Measurements from ENCODE around the gene NFIA.

DNA sequence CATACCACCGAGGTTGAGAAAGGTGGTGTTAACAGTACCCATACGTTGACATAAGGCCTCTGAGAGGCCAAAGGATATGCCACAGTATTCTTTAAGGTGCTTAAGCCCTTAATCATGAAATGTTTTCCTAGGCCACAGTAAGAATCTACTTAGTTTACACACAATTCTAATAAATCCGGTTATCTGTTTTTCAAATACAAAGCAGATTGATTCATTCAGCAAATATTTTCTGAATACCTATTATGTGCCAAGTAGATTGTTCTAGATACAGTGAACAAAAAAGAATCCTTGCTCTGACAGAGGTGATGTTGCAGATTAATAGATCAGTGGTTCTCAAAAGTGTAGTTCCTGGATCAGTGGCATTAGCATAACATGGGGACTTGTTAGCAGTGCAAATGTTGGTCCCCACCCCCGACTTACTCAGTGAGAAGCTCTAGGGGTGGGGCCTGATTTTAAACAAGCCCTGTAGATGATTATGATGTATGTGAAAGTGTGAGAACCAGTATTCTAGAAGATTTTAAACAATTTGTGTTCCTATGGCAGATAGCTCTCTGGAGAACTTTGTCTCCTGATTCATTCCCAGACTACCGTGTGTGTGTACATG lies 61.6 kb downstream of the NFIA start:
- TF ChIP-seq, protein P1, sequence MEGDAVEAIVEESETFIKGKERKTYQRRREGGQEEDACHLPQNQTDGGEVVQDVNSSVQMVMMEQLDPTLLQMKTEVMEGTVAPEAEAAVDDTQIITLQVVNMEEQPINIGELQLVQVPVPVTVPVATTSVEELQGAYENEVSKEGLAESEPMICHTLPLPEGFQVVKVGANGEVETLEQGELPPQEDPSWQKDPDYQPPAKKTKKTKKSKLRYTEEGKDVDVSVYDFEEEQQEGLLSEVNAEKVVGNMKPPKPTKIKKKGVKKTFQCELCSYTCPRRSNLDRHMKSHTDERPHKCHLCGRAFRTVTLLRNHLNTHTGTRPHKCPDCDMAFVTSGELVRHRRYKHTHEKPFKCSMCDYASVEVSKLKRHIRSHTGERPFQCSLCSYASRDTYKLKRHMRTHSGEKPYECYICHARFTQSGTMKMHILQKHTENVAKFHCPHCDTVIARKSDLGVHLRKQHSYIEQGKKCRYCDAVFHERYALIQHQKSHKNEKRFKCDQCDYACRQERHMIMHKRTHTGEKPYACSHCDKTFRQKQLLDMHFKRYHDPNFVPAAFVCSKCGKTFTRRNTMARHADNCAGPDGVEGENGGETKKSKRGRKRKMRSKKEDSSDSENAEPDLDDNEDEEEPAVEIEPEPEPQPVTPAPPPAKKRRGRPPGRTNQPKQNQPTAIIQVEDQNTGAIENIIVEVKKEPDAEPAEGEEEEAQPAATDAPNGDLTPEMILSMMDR (conservative IDR thresholded peaks at IDR 0.05; ENCODE audit: low read depth, low read length): no peak
- TF ChIP-seq EZH2 (IDR thresholded peaks at IDR 0.05; ENCODE audit: borderline replicate concordance, low read depth, low read length, poor library complexity, severe bottlenecking): no peak
